ENCODE measurements around the gene SMO. TPM values are rescaled to one million over a fixed set of nuclear protein-coding genes. Genes with fewer than 3 reads are reported as not detected.

SMO gene
- total RNA-seq, 1 donor = 1.3 TPM

DNA sequence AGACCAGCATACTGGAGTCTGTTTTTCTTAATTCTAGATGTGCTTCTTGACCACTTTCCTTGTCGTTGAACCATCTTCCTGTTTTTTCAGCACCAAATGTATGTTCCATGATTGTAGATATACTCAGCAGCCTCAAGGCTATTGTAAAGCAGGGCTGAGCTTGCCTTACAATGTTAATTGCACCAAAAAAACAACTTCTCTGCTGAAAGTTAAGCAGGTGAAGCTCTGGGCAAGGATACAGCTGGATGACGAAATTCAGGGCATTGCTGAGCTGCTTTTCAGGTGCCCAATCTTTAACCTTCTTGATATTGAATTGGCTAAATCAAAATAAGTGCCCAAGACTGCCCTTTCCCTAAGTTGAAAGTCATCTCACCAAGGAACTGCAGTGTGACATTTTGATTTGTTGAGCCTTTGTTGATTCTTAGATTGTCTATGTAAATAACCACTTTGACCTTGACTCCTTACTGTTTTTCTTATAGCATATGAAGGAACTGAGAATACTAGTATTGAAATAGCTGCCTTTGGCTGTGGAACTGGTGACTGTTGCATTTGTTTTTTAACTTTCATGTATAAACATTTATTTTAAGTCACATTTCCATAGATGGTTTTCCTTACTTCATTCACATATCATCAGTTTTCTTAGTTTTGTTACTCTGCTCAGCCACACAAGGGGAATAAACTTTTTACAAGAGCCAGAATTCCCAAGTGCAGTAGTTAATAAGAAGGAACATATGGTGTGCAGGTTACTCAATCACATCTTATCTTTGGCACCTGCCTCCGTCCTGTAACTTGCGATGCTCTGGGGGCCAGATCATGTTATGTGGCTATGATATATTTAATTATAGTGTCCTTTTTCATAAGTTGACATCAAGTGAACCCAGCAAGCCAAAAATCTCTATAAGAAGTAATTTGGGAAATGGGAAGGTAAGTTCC lies 39.5 kb downstream of the SMO start:
- no peak for DNase-seq (ENCODE audit: low read depth)
- no peak overlapping the region for H3K4me3 ChIP-seq (ENCODE audit: low read depth, low read length)
- TF ChIP-seq, protein P1, sequence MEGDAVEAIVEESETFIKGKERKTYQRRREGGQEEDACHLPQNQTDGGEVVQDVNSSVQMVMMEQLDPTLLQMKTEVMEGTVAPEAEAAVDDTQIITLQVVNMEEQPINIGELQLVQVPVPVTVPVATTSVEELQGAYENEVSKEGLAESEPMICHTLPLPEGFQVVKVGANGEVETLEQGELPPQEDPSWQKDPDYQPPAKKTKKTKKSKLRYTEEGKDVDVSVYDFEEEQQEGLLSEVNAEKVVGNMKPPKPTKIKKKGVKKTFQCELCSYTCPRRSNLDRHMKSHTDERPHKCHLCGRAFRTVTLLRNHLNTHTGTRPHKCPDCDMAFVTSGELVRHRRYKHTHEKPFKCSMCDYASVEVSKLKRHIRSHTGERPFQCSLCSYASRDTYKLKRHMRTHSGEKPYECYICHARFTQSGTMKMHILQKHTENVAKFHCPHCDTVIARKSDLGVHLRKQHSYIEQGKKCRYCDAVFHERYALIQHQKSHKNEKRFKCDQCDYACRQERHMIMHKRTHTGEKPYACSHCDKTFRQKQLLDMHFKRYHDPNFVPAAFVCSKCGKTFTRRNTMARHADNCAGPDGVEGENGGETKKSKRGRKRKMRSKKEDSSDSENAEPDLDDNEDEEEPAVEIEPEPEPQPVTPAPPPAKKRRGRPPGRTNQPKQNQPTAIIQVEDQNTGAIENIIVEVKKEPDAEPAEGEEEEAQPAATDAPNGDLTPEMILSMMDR (IDR thresholded peaks at IDR 0.05; ENCODE audit: insufficient read depth, low read depth, low read length) = no peak

DNA sequence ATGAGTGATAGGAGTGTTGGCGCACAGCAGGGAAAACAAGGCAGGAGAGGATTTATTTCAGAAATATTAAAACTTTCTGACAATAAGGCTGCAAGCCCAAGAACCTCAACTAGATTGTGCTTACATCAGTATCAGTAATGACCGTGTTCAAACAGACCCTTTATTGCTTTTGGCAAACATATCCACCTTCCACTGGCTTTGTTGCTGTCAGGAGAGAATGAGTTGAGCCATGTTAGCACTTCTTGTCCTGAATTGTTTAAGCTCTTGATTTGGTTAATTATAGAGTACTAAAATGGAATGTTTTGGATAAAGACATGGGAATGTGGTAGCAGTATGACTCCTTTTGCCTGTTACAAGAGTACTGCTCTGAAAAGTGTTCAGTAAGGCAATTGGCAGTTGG lies 40.2 kb downstream of the SMO start:
- TF ChIP-seq, protein P1 (IDR thresholded peaks at IDR 0.05; ENCODE audit: insufficient read depth, low read depth, low read length) = no peak
- DNase-seq (ENCODE audit: low read depth) = no peak
- H3K4me3 ChIP-seq (ENCODE audit: low read depth, low read length) = no peak overlapping the region

DNA sequence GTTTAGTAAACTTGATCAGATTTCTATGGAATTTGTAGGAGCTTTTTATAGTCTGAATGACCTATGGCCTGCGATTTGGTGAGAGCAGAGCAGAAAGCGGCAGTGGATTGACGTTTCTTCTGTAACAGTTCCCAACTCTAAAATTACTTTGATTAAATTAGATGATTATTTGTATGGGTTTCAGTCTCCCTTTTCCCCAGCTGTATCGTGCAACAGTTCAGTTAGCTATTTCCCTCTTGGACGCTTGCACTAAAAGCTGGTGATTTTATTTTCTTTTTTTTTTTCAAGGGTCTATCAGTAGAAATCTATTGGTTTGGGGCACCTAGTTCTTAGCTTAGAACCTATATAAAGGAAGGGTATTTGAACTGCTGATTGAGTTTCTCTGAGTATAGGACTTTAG lies 43.2 kb downstream of the SMO start:
- no peak for DNase-seq (ENCODE audit: low read depth)
- TF ChIP-seq, protein P1 (IDR thresholded peaks at IDR 0.05; ENCODE audit: insufficient read depth, low read depth, low read length) = no peak
- H3K4me3 ChIP-seq (ENCODE audit: low read depth, low read length) = no peak overlapping the region

DNA sequence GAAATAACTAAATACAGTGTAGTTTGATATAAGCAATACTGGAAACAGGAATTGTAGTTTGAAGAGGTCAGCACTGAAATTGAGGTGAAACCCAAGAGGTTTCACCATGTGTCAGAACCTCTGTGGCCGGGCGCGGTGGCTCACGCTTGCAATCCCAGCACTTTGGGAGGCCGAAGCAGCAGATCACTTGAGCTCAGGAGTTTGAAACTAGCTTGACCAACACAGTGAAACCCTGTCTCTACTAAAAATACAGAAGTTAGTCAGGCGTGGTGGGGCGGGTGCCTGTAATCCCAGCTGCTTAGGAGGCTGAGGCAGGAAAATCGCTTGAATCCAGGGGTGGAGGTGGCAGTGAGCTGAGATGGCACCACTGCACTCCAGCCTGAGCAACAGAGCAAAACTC lies 50.1 kb downstream of the SMO start:
- TF ChIP-seq, protein P1 (IDR thresholded peaks at IDR 0.05; ENCODE audit: insufficient read depth, low read depth, low read length) = no peak
- H3K4me3 ChIP-seq (ENCODE audit: low read depth, low read length) = no peak overlapping the region
- DNase-seq (ENCODE audit: low read depth) = no peak

DNA sequence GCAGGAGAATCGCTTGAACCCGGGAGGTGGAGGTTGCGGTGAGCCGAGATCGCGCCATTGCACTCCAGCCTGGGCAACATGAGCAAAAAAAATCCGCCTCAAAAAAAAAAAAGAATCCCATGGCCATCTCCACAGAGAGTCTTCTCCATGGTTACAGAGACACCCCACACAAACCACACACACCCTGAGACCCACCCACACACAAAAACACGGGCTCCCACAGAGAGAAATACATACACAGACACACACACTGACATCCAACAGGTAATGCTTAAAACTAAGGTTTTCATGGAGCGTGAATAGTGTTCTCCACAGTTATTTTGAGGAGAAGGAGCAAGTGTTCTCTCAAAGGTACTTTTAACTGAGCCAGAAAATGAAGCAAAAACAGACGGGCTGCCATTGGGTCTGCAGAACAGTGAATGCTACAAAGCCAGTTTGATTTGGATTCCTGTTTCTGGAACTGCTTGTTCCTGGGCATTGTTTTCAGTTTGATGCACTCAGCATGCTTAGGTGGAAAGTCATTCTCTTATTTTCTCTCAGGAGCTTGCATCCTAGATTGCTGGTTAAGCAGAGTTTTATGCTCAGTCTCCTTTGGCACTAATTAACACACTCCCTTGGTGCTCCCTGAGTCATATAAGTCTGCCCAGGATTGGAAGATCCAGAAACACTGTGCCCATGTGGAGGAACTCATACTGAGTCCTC lies 51.8 kb downstream of the SMO start:
- DNase-seq (ENCODE audit: low read depth) = no peak
- no peak overlapping the region for H3K4me3 ChIP-seq (ENCODE audit: low read depth, low read length)
- TF ChIP-seq, protein P1 (IDR thresholded peaks at IDR 0.05; ENCODE audit: insufficient read depth, low read depth, low read length) = no peak

DNA sequence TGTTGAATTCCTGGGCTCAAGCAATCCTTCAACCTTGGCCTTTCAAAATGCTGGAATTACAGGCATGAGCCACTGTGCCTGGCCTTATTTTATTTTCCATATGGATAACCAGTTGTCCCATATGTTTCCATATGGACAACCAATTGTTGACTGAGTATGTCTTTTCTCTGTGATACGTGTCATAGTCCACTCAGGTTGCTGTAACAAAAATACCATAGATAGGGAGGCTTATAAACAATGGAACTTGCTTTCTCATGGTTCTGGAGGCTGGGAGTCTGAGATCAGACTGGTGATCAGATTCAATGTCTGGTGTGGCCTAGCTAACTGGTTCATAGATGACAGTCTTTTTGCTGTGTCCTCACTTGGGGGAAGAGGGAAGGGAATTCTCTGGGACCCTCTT lies 55.8 kb downstream of the SMO start:
- no peak overlapping the region for H3K4me3 ChIP-seq (ENCODE audit: low read depth, low read length)
- TF ChIP-seq, protein P1 (IDR thresholded peaks at IDR 0.05; ENCODE audit: insufficient read depth, low read depth, low read length) = no peak
- no peak for DNase-seq (ENCODE audit: low read depth)

All from fibroblast of villous mesenchyme (primary cell).